NCI-H146 treated with DMSO at 0.1 percent for 48 hours (cell line): Measurements from ENCODE around the gene HMCN2.
A peak's percentile ranks its signal among the peaks of the same experiment; 100 is the strongest.

Source experiments
- DNase-seq: peaks from one replicate; lab custom pipeline; 2025; ENCODE audit not compliant: unreplicated experiment; lab: John Stamatoyannopoulos, UW

Gene HMCN2

DNA sequence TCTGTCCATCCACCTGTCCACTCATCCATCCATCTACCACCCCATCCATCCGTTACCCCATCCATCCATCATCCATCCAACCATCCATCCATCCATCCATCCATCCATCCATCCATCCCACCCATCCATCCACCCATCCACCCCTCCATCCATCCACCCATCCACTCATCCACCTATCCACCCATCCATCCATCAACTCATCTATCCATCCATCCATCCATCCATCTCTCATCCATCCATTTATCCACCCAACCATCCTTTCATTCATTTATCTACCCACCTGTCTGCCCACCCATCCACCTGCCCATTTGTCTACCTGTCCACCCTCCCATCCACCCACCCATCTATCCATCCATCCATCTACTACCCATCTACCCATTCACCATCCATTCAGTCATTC is 95.1 kb downstream of the HMCN2 start:
- DNase-seq = no peak

DNA sequence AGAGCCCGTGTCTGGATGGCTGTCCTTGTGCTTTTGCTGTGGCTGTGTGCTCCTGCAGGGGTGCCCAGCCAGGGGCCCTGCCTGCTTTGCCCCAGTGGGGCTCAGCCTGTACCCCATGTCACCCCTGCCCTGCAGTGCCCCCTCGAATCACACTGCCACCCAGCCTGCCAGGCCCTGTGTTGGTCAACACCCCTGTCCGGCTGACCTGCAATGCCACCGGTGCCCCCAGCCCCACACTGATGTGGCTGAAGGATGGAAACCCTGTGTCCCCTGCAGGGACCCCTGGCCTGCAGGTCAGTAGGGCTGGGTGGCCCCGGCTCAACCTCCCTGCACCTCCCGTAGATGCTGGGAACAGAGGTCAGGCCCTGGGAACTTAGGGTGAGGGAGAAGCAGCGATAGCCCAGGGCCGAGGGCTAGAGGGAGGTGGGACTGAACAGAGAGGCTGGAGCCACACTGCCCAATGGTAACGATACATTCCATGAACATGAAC is 96.4 kb downstream of the HMCN2 start:
- no peak for DNase-seq

DNA sequence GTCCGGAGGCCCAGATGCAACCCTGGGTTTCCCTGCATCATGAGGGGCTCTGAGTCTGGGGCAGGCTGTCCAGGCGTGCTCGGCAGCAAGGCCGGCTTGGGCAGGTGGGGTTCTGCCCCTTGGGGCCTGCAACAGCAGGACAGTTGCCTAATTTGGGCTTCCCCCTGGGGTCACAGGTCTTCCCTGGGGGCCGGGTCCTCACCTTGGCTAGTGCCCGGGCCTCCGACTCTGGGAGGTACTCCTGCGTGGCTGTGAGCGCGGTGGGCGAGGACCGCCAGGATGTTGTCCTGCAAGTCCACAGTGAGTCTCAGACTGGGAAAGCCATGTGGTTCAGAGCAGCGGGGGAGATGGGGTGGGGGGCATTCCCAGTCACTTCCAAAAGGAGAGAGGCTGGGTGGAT is 97.1 kb downstream of the HMCN2 start:
- DNase-seq = no peak

DNA sequence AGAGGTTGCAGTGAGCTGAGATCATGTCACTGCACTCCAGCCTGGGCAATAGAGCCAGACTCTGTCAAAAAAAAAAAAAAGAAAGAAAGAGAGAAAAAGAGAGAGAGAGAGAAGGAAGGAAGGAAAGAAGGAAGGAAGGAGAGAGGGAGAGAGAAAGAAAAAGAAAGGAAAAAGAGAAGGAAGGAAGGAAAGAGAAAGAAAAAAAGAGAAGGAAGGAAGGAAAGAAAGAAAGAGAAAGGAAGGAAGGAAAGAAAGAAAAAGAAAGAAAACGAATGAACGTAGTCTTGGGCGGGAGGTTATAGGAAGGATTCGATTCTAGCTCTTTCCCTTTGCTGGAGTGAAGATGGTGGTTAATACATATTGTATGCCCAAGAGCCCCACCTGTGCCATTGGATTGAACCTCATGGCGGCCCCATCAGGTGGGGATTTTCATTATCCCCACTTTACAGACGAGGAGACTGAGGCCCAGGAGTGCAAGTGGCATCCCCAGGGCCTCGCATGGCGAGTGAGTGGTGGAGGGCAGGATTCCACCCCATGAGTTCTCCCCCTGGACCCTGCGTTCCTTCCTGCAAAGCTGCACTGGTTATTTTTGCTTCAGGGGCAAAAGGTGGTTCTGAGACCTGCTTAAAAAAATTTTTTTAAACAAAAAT is 98.3 kb downstream of the HMCN2 start:
- DNase-seq = no peak

DNA sequence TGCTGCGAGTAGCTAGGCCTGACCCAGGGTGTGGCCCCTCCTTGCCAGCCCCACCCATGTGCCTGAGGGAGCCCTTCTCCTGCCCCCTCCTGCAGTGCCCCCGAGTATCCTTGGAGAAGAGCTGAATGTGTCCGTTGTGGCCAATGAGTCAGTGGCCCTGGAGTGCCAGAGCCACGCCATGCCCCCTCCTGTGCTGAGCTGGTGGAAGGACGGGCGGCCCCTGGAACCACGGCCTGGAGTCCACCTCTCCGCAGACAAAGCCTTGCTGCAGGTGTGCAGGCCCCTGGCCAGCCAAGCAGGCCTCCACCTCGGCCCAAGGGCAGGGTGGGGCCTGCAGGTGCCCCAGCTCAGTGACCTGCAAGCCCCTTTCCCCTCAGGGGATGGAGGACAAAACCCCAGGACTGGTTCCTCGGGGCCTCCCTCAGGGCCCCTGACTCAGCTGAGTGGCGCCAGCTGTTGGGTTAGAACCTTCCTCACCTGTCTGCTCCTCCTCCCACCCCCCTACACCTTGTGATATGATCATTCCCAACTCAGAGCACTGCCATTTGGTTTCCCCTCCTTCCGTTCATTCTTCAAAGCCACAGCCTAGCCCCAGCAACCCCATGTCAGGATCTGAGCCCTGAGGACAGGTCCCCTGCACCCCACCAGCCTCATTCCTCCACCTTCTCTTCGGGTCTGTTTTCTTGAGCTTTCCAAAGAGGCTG is 99.2 kb downstream of the HMCN2 start:
- DNase-seq = no peak

DNA sequence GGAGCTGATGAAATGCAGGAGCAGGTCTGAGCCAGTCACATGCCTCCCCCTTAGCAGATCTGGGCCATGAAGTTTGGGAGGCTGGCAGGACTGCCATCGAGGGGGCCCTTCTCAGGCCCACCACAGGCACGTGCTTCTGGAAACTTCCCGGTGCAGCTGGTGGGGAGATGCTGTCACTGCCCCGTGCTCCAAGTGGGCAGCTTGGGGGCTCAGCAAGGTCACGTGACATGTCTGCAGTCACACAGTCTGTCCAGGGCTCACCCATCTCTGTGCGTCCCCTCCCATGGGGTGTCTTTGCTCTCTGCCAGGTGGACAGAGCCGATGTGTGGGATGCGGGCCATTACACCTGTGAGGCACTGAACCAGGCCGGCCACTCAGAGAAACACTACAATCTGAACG is 99.8 kb downstream of the HMCN2 start:
- DNase-seq = no peak

DNA sequence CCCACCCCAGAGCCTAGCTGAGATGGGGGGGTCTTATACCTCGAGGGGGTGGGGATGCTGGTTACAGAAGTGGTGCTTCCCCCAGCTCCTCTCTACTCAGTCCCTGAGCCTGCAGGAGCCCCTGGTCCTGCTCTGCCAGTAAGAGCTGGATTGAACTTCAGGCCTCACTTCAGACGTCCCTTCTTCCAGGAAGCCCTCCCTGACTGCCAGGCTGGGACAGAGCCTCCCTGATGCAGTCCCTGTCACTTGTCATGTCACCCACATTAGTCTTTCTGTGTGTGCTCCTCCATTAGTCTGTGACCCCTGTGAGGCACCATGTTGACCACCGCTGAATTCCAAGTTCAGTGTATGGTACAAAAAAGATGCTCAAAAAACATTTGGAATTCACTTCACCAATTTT is 100.5 kb downstream of the HMCN2 start:
- no peak for DNase-seq

DNA sequence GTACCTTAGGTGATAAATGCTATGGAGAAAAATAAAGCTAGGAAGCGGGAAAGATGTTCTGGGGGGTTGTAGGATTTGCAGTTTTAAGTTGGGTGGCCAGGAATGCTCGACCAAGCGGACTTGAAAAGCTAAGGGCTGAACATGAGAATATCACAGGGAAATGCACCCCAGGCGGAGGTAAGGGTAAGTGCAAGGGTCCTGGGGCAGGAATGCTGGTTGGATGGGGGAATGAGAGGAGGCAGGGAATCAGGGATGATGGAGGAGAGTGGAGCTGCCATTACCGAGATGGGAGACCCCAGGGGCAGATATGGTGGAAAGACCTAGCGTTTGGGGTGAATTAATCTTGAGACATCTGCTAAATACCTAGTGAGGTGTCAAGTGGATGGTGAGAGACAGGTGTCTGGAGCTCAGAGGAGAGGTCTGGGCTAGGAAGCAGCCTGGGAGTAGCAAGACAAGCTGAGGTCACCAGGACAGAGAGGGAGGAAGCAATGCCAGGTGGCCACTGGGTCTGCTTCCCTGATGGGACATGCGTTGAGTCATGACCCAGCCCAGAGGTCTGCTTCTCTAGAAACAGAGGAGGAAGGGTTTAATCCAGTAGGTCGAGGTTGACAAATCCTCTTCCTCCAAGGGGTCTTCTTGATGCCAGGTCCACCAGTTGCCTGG is 101.5 kb downstream of the HMCN2 start:
- DNase-seq = no peak

DNA sequence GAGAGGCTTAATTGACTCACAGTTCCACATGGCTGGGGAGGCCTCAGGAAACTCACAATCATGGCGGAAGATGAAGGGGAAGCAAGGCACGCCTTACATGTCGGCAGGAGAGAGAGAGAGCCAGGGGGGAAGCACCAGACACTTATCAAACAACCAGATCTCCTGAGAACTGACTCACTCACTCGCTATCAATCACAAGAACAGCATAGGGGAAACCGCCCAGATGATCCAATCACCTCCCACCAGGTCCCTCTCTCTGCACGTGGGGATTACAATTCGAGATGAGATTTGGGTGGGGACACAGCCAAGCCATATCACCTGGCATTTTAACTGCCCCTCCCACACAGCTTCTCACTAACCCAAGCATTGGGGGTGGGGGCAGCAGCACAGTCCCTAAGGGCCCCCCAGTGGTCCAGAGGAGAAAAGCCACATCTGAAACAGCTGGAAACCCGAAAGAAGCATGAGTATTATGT is 103.1 kb downstream of the HMCN2 start:
- DNase-seq = no peak

DNA sequence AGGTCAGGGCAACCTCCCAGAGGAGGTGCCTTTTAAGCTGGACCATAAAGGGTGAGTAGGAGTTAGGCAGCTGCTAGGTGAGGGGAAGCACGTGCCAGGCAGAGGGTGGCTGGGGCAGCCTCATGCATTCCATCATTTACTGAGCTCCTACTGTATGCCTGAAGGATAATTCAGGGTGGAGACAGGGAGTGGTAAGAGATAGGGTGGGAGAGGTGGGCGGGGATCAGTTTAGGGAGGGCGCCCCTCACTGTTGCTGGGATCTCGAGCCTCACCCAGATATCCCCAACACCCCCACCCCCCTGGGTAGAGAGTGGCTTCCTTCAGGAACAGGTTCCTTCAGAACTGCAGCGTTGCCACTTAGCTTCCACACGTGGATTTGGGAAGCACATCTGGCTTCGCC is 104.7 kb downstream of the HMCN2 start:
- no peak for DNase-seq

DNA sequence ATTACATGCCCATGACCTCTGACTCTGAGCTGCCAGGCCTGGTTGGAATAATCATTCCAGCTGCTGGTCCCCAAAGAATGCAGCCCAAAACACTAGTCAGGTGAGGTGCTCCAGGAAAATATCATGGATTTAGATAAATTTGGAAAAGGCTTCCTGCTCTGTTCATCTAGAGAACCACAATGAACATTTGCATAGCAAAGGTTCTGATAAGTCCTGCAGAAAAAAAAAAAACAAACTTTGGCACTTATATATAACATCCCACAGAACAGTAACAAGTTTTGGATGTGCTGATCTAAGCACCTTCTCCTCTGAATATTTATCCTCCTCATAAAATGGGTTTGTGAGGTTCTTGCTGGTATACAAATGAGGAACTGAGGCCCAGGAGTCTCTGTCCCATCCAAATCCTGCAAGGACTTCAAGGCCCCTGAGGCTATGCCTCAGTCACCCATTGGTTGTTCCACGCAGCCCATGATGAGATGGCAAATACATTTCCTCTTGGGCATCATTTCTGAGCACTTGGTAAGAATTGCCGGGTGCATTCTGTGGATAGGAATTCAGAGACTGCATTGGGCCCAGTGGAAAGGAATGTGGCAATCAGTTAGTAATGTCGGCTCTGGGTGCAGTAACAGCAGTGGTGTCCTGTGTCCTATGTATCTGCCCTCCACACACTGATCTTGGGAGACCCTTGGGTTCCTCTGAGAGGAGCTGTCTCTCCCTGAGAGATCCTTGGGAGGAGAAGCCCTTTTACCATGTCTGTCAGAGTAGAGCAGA is 105.8 kb downstream of the HMCN2 start:
- no peak for DNase-seq

DNA sequence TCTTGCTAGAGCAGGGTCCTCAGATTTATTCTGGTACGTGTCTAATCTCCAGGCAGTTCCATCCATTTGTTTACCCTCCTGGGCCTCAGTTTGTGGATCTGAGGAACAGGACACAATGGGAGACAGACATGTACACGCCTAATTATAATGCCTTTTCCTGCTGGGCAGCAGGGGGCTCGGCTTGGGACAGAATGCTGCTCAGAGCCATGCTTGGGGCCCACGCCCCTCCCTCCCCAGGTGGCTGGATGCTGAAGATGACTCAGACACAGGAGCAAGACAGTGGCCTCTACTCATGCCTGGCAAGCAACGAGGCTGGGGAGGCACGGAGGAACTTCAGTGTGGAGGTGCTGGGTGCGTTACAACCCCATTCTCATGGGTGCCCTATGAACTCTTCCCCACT is 106.5 kb downstream of the HMCN2 start:
- no peak for DNase-seq

DNA sequence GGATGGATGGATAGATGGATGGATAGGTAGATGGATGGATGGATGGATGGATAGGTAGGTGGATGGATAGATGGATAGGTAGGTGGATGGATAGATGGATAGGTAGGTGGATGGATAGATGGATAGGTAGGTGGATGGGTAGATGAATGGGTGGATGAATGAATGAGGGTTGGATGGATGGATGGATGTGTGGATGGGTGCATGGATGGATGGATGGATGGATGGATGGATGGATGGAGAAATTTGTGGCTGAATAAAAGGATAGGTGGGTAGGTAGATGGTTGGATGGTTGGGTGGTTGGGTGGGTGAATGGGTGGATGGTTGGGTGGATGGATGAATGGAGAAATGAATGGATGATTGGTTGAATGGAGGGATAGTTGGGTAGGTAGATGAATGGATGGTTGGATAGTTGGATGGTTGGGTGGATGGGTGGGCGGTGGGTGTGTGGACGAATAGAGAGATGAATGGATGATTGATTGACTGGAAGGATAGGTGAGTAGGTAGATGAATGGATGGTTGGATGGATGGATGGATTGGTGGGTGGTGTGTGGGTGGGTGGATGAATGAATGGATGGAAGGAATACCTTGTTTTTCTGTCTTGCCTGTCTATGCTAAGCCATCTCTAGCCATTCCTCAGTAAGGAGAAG is 108.2 kb downstream of the HMCN2 start:
- DNase-seq = no peak

DNA sequence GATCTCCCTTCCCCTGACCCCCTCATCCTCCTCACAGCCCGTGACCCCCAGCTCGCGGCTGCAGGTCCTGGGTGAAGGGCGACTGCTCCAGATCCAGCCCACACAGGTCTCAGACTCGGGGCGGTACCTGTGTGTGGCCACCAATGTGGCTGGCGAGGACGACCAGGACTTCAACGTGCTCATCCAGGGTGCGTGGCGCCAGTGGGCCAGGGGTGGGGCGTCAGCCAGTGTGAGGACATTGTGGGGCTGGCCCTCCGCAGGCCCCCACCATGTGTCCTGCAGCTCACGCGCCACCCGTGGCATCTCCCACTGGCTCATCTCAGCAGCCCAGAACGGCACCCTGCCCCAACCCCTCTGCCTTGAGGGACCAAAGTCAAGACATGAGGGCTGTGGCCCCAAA is 112.1 kb downstream of the HMCN2 start:
- no peak for DNase-seq

DNA sequence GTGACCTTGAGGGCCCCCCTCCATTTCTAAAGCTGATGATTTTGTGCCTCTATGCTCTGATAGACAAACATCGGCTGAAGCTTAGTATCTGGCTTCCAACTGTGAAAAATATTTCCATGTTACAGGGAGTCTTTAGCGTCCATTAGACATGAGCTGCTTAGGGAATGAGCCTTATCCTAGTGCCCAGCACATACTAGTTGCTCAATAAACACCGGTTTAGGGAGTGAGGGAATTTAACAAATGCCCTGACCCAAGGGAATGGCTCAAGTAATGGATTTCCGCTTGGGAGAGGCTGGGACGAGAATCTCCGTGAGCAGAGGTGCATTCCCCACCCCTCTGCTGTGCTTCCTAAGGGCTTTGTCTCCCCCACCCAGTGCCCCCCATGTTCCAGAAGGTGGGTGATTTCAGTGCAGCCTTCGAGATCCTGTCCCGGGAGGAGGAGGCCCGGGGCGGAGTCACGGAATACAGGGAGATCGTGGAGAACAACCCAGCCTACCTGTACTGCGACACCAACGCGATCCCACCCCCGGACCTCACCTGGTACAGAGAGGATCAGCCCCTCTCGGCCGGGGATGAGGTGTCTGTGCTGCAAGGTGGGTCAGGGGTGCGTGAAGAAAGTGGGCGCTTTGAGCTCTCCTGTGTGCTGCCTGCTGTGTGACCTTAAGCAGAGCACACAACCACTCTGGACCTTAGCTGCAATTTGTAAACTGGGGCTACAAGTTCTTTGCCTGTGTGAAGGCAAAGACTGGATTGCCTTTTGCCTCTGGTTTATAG is 113.5 kb downstream of the HMCN2 start:
- peak; percentile 14 for DNase-seq

DNA sequence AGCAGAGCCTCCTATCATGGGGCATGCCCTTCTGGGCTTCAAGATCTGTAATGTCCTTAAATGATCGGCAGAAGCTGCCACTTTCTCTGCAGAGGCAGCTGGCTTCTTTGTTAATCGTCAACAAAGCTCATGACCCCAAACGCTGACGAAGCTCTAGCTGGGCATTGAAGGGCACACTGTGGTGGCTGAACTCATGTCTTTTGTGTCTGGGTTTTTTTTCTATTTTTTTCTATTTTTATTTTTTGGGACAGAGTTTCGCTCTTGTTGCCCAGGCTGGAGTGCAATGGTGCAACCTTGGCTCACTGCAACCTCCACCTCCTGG is 114.0 kb downstream of the HMCN2 start:
- no peak for DNase-seq

DNA sequence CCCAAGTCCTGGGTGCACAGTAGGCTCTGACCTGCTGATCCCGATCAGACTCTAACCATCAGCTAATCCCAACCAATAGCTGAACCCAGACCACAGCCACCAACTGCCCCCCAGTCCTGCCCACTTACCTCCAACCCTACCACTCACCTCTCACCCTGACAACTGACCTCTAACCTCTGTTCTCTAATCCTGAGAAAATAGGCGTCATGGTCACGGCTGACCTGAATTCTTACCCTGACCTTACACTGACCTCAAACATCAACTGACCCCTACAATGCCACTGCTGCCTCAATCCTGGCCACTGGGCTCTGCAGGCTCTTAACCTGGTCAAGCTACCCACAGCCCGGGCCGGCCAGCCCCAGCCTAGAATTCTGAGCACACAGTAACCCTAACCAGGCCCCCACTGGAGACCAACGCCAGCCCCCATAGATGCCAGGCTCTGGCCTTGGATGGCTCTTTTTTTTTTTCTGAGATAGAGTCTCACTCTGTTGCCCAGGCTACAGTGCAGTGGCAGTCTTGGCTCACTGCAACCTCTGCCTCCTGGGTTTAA is 115.4 kb downstream of the HMCN2 start:
- DNase-seq = no peak

DNA sequence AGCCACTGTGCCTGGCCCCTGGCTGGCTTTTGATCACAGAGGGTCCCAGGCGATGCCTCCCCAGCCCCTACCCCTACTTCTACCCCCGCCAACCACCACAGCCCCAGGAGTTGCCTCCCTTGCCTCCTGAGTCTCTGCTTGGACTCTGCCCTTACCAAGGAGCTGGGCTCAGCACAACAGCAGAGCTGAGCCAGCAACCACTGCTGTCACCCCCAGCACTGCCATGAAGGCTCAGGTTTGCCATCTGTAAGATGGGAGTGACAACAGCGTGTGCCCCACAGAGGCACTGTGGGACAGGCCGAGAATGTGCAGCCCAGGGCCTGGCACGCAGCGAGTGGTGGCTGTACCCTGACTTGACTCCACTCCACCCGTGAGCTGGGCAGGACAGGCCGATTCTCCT is 116.1 kb downstream of the HMCN2 start:
- DNase-seq = no peak

DNA sequence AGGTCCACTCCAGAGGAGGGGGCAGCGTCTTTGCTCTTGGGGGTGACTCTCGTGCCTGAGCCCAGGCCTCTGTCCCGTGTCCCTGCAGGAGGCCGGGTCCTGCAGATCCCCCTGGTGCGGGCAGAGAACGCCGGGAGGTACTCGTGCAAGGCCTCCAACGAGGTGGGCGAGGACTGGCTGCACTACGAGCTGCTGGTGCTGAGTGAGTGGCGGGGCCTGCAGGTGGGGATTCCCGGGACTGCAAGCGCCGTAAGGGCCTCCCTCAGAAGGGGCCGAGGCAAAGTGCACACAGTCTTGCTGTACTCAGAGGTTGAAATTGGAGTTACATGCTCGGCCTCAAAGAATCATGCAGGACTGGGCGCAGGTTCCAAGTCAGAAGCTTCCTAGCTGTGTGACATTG is 116.5 kb downstream of the HMCN2 start:
- DNase-seq = no peak
